Left ventricle myocardium inferior (tissue), 1 donor: ENCODE data around the gene RPS4Y1. TPM values are rescaled to one million over a fixed set of nuclear protein-coding genes. Genes with fewer than 3 reads are reported as not detected.
"Not testable (repeated sequence)": the region's sequence is repeated elsewhere in the genome, so short reads cannot be mapped to it uniquely, and the experiment has no call there.

Source experiments
- DNase-seq: peaks from one replicate; pipeline ENCODE4 v3.0.0-alpha.2; 2020
- H3K27ac ChIP-seq: fragments of 200-600 bp; replicated peaks from 2 replicates; pipeline ENCODE4 v1.8.0; 2021
- H3K27me3 ChIP-seq: fragments of 200-600 bp; 2 replicates; pipeline ENCODE4 v1.8.0; 2021; ENCODE audit warnings: low read depth
- H3K36me3 ChIP-seq: fragments of 200-600 bp; 2 replicates; pipeline ENCODE4 v1.8.0; 2021
- H3K4me1 ChIP-seq: fragments of 200-600 bp; 2 replicates; pipeline ENCODE4 v1.8.0; 2021
- H3K4me3 ChIP-seq: fragments of 200-600 bp; 2 replicates; pipeline ENCODE4 v1.8.0; 2021; ENCODE audit warnings: mild to moderate bottlenecking, moderate library complexity
- H3K9me3 ChIP-seq: fragments of 200-600 bp; replicated peaks from 2 replicates; pipeline ENCODE4 v1.8.0; 2021
- CTCF ChIP-seq: fragments of 200-600 bp; IDR thresholded peaks from 2 replicates; pipeline ENCODE4 v1.8.0; 2021; ENCODE audit warnings: antibody characterized with exemption, mild to moderate bottlenecking, borderline replicate concordance
- intact Hi-C: fragments of 100-400 bp; cut with micrococcal nuclease; formaldehyde crosslinking; loops from one replicate; pipeline ENCODE4 v1.11.0; 2022
- total RNA-seq: library from RNA; stranded (reverse); fragmentation: NEBNext Ultra II Directional; extraction: Animal tissue kit (Norgen Biotek cat#: 25700); gene quantifications from one replicate; pipeline ENCODE4 v1.2.1, GENCODE V29; 2021
- donor health status: DM: no; HTN: yes; CAD: no; lungs with severe emphysema.

Gene RPS4Y1
- total RNA-seq, 1 donor from 2014 or later = 175 TPM

- DNase-seq = no peak
- no peak overlapping the region for H3K27ac ChIP-seq
- H3K27me3 ChIP-seq = no peaks in the 10 kb centered on the region
- H3K4me3 ChIP-seq = no peak overlapping the region
- H3K4me1 ChIP-seq = no peaks in the 10 kb centered on the region
- H3K36me3 ChIP-seq = peaks cover 23% of the 10 kb centered on the region
- no peaks in the 10 kb centered on the region for H3K9me3 ChIP-seq
- no peak for TF ChIP-seq CTCF
- intact Hi-C loops = no loop called here
Measured at GRCh38 chrY:2859782-2860181, 18.4 kb downstream of the RPS4Y1 start.

GRCh38 chrY:2860511-2860910, 19.1 kb downstream of the RPS4Y1 start:
- Histone ChIP-seq H3K4me3 (no peak overlapping the region), H3K9me3 (no peaks in the 10 kb centered on the region), H3K27me3 (no peaks in the 10 kb centered on the region), H3K4me1 (no peaks in the 10 kb centered on the region), H3K27ac (no peak overlapping the region), H3K36me3 (peaks cover 28% of the 10 kb centered on the region)
- no peak for DNase-seq
- intact Hi-C loops = no loop called here
- TF ChIP-seq CTCF = no peak

- no peak for TF ChIP-seq CTCF
- Histone ChIP-seq H3K9me3 (no peaks in the 10 kb centered on the region), H3K27ac (no peak overlapping the region), H3K36me3 (peaks cover 25% of the 10 kb centered on the region), H3K27me3 (no peaks in the 10 kb centered on the region), H3K4me1 (no peaks in the 10 kb centered on the region), H3K4me3 (no peak overlapping the region)
- no peak for DNase-seq
- intact Hi-C loops = no loop called here
Measured at GRCh38 chrY:2866581-2866980, 25.2 kb downstream of the RPS4Y1 start.

- Histone ChIP-seq H3K36me3 (peaks cover 23% of the 10 kb centered on the region), H3K9me3 (peaks cover 6% of the 10 kb centered on the region), H3K27me3 (no peaks in the 10 kb centered on the region), H3K4me3 (no peak overlapping the region), H3K27ac (no peak overlapping the region), H3K4me1 (no peaks in the 10 kb centered on the region)
- intact Hi-C loops = no loop called here
- peak; percentile 19 for DNase-seq
- TF ChIP-seq CTCF = no peak
Measured at GRCh38 chrY:2867469-2867868, 26.1 kb downstream of the RPS4Y1 start.

- intact Hi-C loops = no loop called here
- Histone ChIP-seq H3K27me3 (no peaks in the 10 kb centered on the region), H3K36me3 (peaks cover 16% of the 10 kb centered on the region), H3K4me1 (no peaks in the 10 kb centered on the region), H3K27ac (no peak overlapping the region), H3K9me3 (peaks cover 8% of the 10 kb centered on the region), H3K4me3 (no peak overlapping the region)
- TF ChIP-seq CTCF = no peak
- no peak for DNase-seq
Measured at GRCh38 chrY:2868035-2868607, 26.7 kb downstream of the RPS4Y1 start.

GRCh38 chrY:2872234-2872633, 30.8 kb downstream of the RPS4Y1 start:
- H3K9me3 ChIP-seq, intact Hi-C loops, H3K4me1 ChIP-seq, H3K36me3 ChIP-seq, H3K27ac ChIP-seq, DNase-seq, H3K27me3 ChIP-seq, H3K4me3 ChIP-seq: not testable (repeated sequence)
